Mesodermal cell (in vitro differentiated cells): ENCODE data around the gene PNPLA7.

Source experiments
- H3K27ac ChIP-seq: 2 replicates; pipeline ENCODE4 v1.7.0; 2013; ENCODE audit warnings: mild to moderate bottlenecking, low read depth, low read length, moderate library complexity; ENCODE audit not compliant: severe bottlenecking
- H3K36me3 ChIP-seq: 2 replicates; pipeline ENCODE4 v1.7.1; 2013; ENCODE audit warnings: mild to moderate bottlenecking, low read length, moderate library complexity; ENCODE audit not compliant: control insufficient read depth, insufficient read depth
- H3K4me1 ChIP-seq: one replicate; pipeline ENCODE4 v1.7.1; 2013; ENCODE audit warnings: mild to moderate bottlenecking, low read length; ENCODE audit not compliant: insufficient read depth, control insufficient read depth, poor library complexity, severe bottlenecking
- H3K4me3 ChIP-seq: 2 replicates; pipeline ENCODE4 v1.7.0; 2013; ENCODE audit warnings: low read length, control low read depth, mild to moderate bottlenecking; ENCODE audit not compliant: insufficient read depth, poor library complexity, severe bottlenecking; ENCODE audit errors: extremely low read depth
- H3K9me3 ChIP-seq: 2 replicates; pipeline ENCODE4 v1.7.1; 2013; ENCODE audit warnings: mild to moderate bottlenecking, low read length, moderate library complexity; ENCODE audit not compliant: control insufficient read depth
- WGBS, 2 experiments: methylation state at CpG; one replicate each; pipeline ENCODE4 v1.1.5; 2013; ENCODE audit warnings: missing lambda C conversion rate in 2 of 2; ENCODE audit not compliant: insufficient coverage in 2 of 2; 5-methylcytosine and 5-hydroxymethylcytosine counted together

PNPLA7 gene

GRCh38 chr9:137491735-137492432, 58.3 kb downstream of the PNPLA7 start:
- H3K27ac ChIP-seq, result no peak overlapping the region
- WGBS, 2 experiments, result 91 to 96% methylated on average over 9 to 10 of the region's 13 CpGs
- H3K9me3 ChIP-seq, result no peaks in the 10 kb centered on the region
- no peaks in the 10 kb centered on the region for H3K4me1 ChIP-seq
- H3K36me3 ChIP-seq, result no peaks in the 10 kb centered on the region
- no peak overlapping the region for H3K4me3 ChIP-seq

GRCh38 chr9:137490532-137491186, 59.5 kb downstream of the PNPLA7 start:
- Histone ChIP-seq H3K9me3 (no peaks in the 10 kb centered on the region), H3K36me3 (no peaks in the 10 kb centered on the region), H3K4me1 (no peaks in the 10 kb centered on the region), H3K4me3 (no peak overlapping the region), H3K27ac (no peak overlapping the region)
- WGBS, 2 experiments, result 84% methylated on average over 6 of the region's 9 CpGs; no CpG with 5 or more reads in 1 of the 2 experiments

- WGBS, 2 experiments, result 92% methylated on average over 3 to 5 of the region's 6 CpGs
- H3K27ac ChIP-seq, result no peak overlapping the region
- no peak overlapping the region for H3K4me3 ChIP-seq
- no peaks in the 10 kb centered on the region for H3K9me3 ChIP-seq
- no peaks in the 10 kb centered on the region for H3K4me1 ChIP-seq
- no peaks in the 10 kb centered on the region for H3K36me3 ChIP-seq
These were observed 61.3 kb downstream of the PNPLA7 start for GRCh38 chr9:137488906-137489305.

- H3K4me1 ChIP-seq, result no peaks in the 10 kb centered on the region
- H3K36me3 ChIP-seq, result no peaks in the 10 kb centered on the region
- H3K4me3 ChIP-seq, result no peak overlapping the region
- 95% methylated on average over 5 to 6 of the region's 6 CpGs for WGBS, 2 experiments
- no peak overlapping the region for H3K27ac ChIP-seq
- H3K9me3 ChIP-seq, result no peaks in the 10 kb centered on the region
These were observed 61.9 kb downstream of the PNPLA7 start for GRCh38 chr9:137488327-137488653.

- no peak overlapping the region for H3K27ac ChIP-seq
- WGBS, 2 experiments, result 93 to 94% methylated on average over 31 to 33 of the region's 41 CpGs
- H3K9me3 ChIP-seq, result no peaks in the 10 kb centered on the region
- no peaks in the 10 kb centered on the region for H3K4me1 ChIP-seq
- H3K4me3 ChIP-seq, result no peak overlapping the region
- no peaks in the 10 kb centered on the region for H3K36me3 ChIP-seq
These were observed 62.5 kb downstream of the PNPLA7 start for GRCh38 chr9:137487454-137488326.

- no peak overlapping the region for H3K4me3 ChIP-seq
- WGBS, 2 experiments, result 92 to 93% methylated on average over 31 to 33 of the region's 35 CpGs
- peaks cover 8% of the 10 kb centered on the region for H3K4me1 ChIP-seq
- H3K27ac ChIP-seq, result no peak overlapping the region
- H3K9me3 ChIP-seq, result no peaks in the 10 kb centered on the region
- H3K36me3 ChIP-seq, result no peaks in the 10 kb centered on the region
These were observed 63.4 kb downstream of the PNPLA7 start for GRCh38 chr9:137486545-137487453.

- H3K9me3 ChIP-seq, result no peaks in the 10 kb centered on the region
- H3K4me3 ChIP-seq, result no peak overlapping the region
- H3K4me1 ChIP-seq, result peaks cover 8% of the 10 kb centered on the region
- WGBS, 2 experiments, result 97 to 98% methylated on average over 9 to 14 of the region's 15 CpGs
- H3K27ac ChIP-seq, result no peak overlapping the region
- no peaks in the 10 kb centered on the region for H3K36me3 ChIP-seq
These were observed 64.1 kb downstream of the PNPLA7 start for GRCh38 chr9:137486141-137486490.

GRCh38 chr9:137485343-137486140, 64.7 kb downstream of the PNPLA7 start:
- Histone ChIP-seq H3K27ac (no peak overlapping the region), H3K4me1 (peaks cover 8% of the 10 kb centered on the region), H3K36me3 (no peaks in the 10 kb centered on the region), H3K9me3 (no peaks in the 10 kb centered on the region), H3K4me3 (no peak overlapping the region)
- WGBS, 2 experiments, result 90 to 96% methylated on average over 24 to 26 of the region's 26 CpGs

- H3K4me3 ChIP-seq, result no peak overlapping the region
- WGBS, 2 experiments, result 93 to 96% methylated on average over 23 to 27 of the region's 27 CpGs
- no peak overlapping the region for H3K27ac ChIP-seq
- no peaks in the 10 kb centered on the region for H3K36me3 ChIP-seq
- H3K4me1 ChIP-seq, result peaks cover 10% of the 10 kb centered on the region
- H3K9me3 ChIP-seq, result no peaks in the 10 kb centered on the region
These were observed 65.5 kb downstream of the PNPLA7 start for GRCh38 chr9:137484551-137485315.
